Smooth muscle cell (in vitro differentiated cells): ENCODE measurements around the gene MTUS2. TPM values are rescaled to one million over a fixed set of nuclear protein-coding genes. Genes with fewer than 3 reads are reported as not detected.

ENCODE experiments used
- DNase-seq: peaks from one replicate; lab custom pipeline; 2025; ENCODE audit not compliant: unreplicated experiment; lab: John Stamatoyannopoulos, UW
- H2AFZ ChIP-seq: fragments of 200-600 bp; sonication (generic); 2 replicates; pipeline ENCODE4 v1.6.0; 2016; ENCODE audit warnings: antibody characterized with exemption, low read depth, mild to moderate bottlenecking
- H3F3A ChIP-seq: fragments of 200-600 bp; sonication (generic); 2 replicates; pipeline ENCODE4 v1.6.0; 2017; ENCODE audit warnings: antibody characterized with exemption, low read depth
- H3K27ac ChIP-seq: fragments of 200-600 bp; sonication (generic); 2 replicates; pipeline ENCODE4 v1.5.1; 2016; ENCODE audit warnings: low read depth, mild to moderate bottlenecking
- H3K27me3 ChIP-seq: fragments of 200-600 bp; sonication (generic); 2 replicates; pipeline ENCODE4 v1.6.1; 2016; ENCODE audit warnings: low read depth, mild to moderate bottlenecking
- H3K36me3 ChIP-seq: fragments of 200-600 bp; sonication (generic); 2 replicates; pipeline ENCODE4 v1.5.1; 2016; ENCODE audit warnings: low read depth
- H3K4me1 ChIP-seq: fragments of 200-600 bp; sonication (generic); 2 replicates; pipeline ENCODE4 v1.5.1; 2016; ENCODE audit warnings: low read depth
- H3K4me2 ChIP-seq: fragments of 200-600 bp; sonication (generic); 2 replicates; pipeline ENCODE4 v1.6.0; 2016; ENCODE audit warnings: mild to moderate bottlenecking
- H3K4me3 ChIP-seq: fragments of 200-600 bp; sonication (generic); 2 replicates; pipeline ENCODE4 v1.5.1; 2016; ENCODE audit warnings: mild to moderate bottlenecking
- H3K79me2 ChIP-seq: fragments of 200-600 bp; sonication (generic); 2 replicates; pipeline ENCODE4 v1.6.0; 2016; ENCODE audit warnings: low read depth, mild to moderate bottlenecking
- H3K9ac ChIP-seq: fragments of 200-600 bp; sonication (generic); 2 replicates; pipeline ENCODE4 v1.6.0; 2016; ENCODE audit warnings: low read depth
- H3K9me3 ChIP-seq: fragments of 200-600 bp; sonication (generic); replicated peaks from 2 replicates; pipeline ENCODE4 v1.5.1; 2016; ENCODE audit warnings: low read depth
- H4K20me1 ChIP-seq: fragments of 200-600 bp; sonication (generic); 2 replicates; pipeline ENCODE4 v1.6.0; 2016; ENCODE audit warnings: low read depth
- CTCF ChIP-seq: fragments of 200-600 bp; sonication (generic); IDR thresholded peaks from 2 replicates; pipeline ENCODE4 v1.5.1; 2017; ENCODE audit warnings: borderline replicate concordance, mild to moderate bottlenecking, antibody characterized with exemption; ENCODE audit not compliant: insufficient read depth, poor library complexity, severe bottlenecking
- WGBS: methylation state at CpG from one replicate; pipeline ENCODE4 v1.1.7; 2016; ENCODE audit warnings: low lambda C conversion rate; 5-methylcytosine and 5-hydroxymethylcytosine counted together
- polyA plus RNA-seq: library from polyadenylated mRNA; unstranded; fragments of >200 nt; fragmentation: Nextera tagmentation; extraction: Ambion mirVana; gene quantifications from 2 replicates; pipeline ENCODE4 v1.2.1, GENCODE V29; 2016
- total RNA-seq: library from RNA; depleted of rRNA; stranded (reverse); fragments of >200 nt; gene quantifications from 2 replicates; pipeline ENCODE4 v1.2.3, GENCODE V29; 2014

MTUS2 gene
- total and polyA plus RNA-seq, 2 experiments from 2014 or later = 0.06 to 0.63 TPM

GRCh38 chr13:29111446-29111845, 291.3 kb downstream of the MTUS2 start:
- H3F3A ChIP-seq = no peaks in the 10 kb centered on the region
- no peaks in the 10 kb centered on the region for H3K27me3 ChIP-seq
- H2AFZ ChIP-seq = no peak overlapping the region
- H3K79me2 ChIP-seq = no peaks in the 10 kb centered on the region
- TF ChIP-seq CTCF = no peak
- H4K20me1 ChIP-seq = no peaks in the 10 kb centered on the region
- no peak overlapping the region for H3K4me3 ChIP-seq
- H3K4me1 ChIP-seq = no peaks in the 10 kb centered on the region
- no peaks in the 10 kb centered on the region for H3K9me3 ChIP-seq
- no peak overlapping the region for H3K9ac ChIP-seq
- no peak for DNase-seq
- H3K27ac ChIP-seq = no peak overlapping the region
- H3K36me3 ChIP-seq = no peaks in the 10 kb centered on the region
- no peak overlapping the region for H3K4me2 ChIP-seq
- WGBS = 96% methylated on average over 2 of the region's 2 CpGs

DNA sequence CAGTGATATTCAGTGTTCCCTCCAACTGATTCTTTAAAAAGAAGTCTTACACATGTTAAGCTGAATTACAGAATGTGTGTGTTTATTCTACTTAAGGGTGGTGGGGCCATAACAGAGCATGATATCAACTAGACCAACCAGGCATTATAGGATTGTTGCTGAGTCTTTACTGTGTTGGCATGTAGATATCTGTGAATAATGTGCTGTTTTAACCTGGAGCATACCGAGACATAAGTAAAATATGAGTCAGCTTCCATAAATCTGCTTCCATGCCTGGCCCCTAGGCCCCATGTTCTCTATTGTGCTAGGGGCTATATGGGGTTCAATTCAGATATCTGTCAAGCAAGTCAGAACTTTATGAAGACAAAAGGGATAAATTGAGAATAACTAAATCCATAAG, 295.7 kb downstream of the MTUS2 start:
- Histone ChIP-seq H3K27me3 (no peaks in the 10 kb centered on the region), H3K4me1 (no peaks in the 10 kb centered on the region), H3K27ac (no peak overlapping the region), H3K4me3 (no peak overlapping the region), H2AFZ (no peak overlapping the region), H4K20me1 (no peaks in the 10 kb centered on the region), H3K9me3 (no peaks in the 10 kb centered on the region), H3F3A (no peaks in the 10 kb centered on the region), H3K9ac (no peak overlapping the region), H3K79me2 (no peaks in the 10 kb centered on the region), H3K36me3 (no peaks in the 10 kb centered on the region), H3K4me2 (no peak overlapping the region)
- 63% methylated on average over 1 of the region's 1 CpG for WGBS
- DNase-seq = no peak
- TF ChIP-seq CTCF = no peak

GRCh38 chr13:29117663-29118062, 297.5 kb downstream of the MTUS2 start:
- Histone ChIP-seq H3K4me3 (no peak overlapping the region), H3K4me2 (no peak overlapping the region), H3K9ac (no peak overlapping the region), H3K27ac (no peak overlapping the region), H3K9me3 (no peaks in the 10 kb centered on the region), H3K27me3 (no peaks in the 10 kb centered on the region), H2AFZ (no peak overlapping the region), H4K20me1 (no peaks in the 10 kb centered on the region), H3F3A (no peaks in the 10 kb centered on the region), H3K4me1 (no peaks in the 10 kb centered on the region), H3K36me3 (no peaks in the 10 kb centered on the region), H3K79me2 (no peaks in the 10 kb centered on the region)
- TF ChIP-seq CTCF = no peak
- DNase-seq = no peak
- 89% methylated on average over 8 of the region's 8 CpGs for WGBS

DNA sequence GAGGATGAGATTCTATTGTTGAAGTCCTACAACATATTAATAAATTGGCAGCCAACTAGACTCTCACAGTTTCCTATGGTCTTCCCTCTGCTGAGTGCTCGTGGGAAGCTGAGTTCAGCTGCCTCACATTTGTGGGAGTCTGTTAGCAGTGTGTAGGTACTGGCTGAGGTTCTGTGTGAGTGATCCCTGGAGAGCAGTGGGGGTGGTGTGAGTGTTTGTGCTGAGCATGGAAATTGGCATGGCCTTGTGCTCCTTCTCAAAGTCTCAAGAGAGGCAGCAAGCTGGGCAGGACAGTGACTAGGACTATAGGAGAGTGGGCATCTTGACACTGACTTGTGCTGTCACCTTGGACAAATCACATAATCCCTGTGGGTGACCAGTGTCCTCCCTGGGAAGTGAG, 298.3 kb downstream of the MTUS2 start:
- H3K4me3 ChIP-seq = no peak overlapping the region
- no peak for DNase-seq
- no peaks in the 10 kb centered on the region for H3K27me3 ChIP-seq
- TF ChIP-seq CTCF = no peak
- no peak overlapping the region for H3K9ac ChIP-seq
- no peaks in the 10 kb centered on the region for H3K4me1 ChIP-seq
- H2AFZ ChIP-seq = no peak overlapping the region
- no peaks in the 10 kb centered on the region for H3K9me3 ChIP-seq
- H3K4me2 ChIP-seq = no peak overlapping the region
- H4K20me1 ChIP-seq = no peaks in the 10 kb centered on the region
- 72% methylated on average over 1 of the region's 1 CpG for WGBS
- H3K79me2 ChIP-seq = no peaks in the 10 kb centered on the region
- no peaks in the 10 kb centered on the region for H3F3A ChIP-seq
- no peaks in the 10 kb centered on the region for H3K36me3 ChIP-seq
- no peak overlapping the region for H3K27ac ChIP-seq
